PC-3 (cell line): Measurements from ENCODE around the gene UBTD1. TPM values are rescaled to one million over a fixed set of nuclear protein-coding genes. Genes with fewer than 3 reads are reported as not detected.

Experiments
- ATAC-seq: fragments of 200-7000 bp; cut with Tn5 transposase; 2 replicates; pipeline ENCODE4 v1.9.1; 2020; ENCODE audit warnings: mild to moderate bottlenecking, moderate library complexity
- BruUV-seq: library from RNA; stranded (reverse); fragments of 400-500 nt; replicated peaks from 2 replicates; lab custom pipeline; 2021; lab: Mats Ljungman, UMichigan
- CTCF ChIA-PET: fragments of 300-600 bp; sonication (Branson Sonifier 250); formaldehyde crosslinking; loops from one replicate; lab custom pipeline; 2022; ENCODE audit warnings: antibody characterized with exemption; lab: Charles Lee
- POLR2A ChIA-PET: fragments of 300-600 bp; sonication (Branson Sonifier 250); formaldehyde crosslinking; loops from one replicate; lab custom pipeline; 2022; ENCODE audit warnings: antibody characterized with exemption; ENCODE audit not compliant: unreplicated experiment; lab: Charles Lee
- DNase-seq: peaks from one replicate; pipeline ENCODE4 v3.0.0-alpha.2; 2015
- H2AFZ ChIP-seq: fragments of 300-600 bp; sonication (generic); 2 replicates; pipeline ENCODE4 v1.6.0; 2016; ENCODE audit warnings: antibody characterized with exemption, low read length
- H3F3A ChIP-seq: fragments of 300-600 bp; sonication (generic); one replicate; pipeline ENCODE4 v1.6.0; 2017; ENCODE audit warnings: antibody characterized with exemption, low read length, control low read depth, mild to moderate bottlenecking; ENCODE audit not compliant: unreplicated experiment
- H3K27ac ChIP-seq: fragments of 300-600 bp; sonication (generic); 2 replicates; pipeline ENCODE4 v1.5.1; 2016; ENCODE audit warnings: mild to moderate bottlenecking, low read length
- H3K27me3 ChIP-seq: fragments of 300-600 bp; sonication (generic); 2 replicates; pipeline ENCODE4 v1.6.1; 2016; ENCODE audit warnings: low read length, mixed read lengths
- H3K36me3 ChIP-seq: fragments of 300-600 bp; sonication (generic); 2 replicates; pipeline ENCODE4 v1.6.1; 2016; ENCODE audit warnings: low read depth, mixed run types, low read length, mixed read lengths
- H3K4me1 ChIP-seq: fragments of 300-600 bp; sonication (generic); 2 replicates; pipeline ENCODE4 v1.5.1; 2016; ENCODE audit warnings: low read length; ENCODE audit not compliant: insufficient read depth
- H3K4me2 ChIP-seq: fragments of 300-600 bp; sonication (generic); 2 replicates; pipeline ENCODE4 v1.6.0; 2016; ENCODE audit warnings: low read length
- H3K4me3 ChIP-seq: fragments of 300-600 bp; sonication (generic); 2 replicates; pipeline ENCODE4 v1.5.1; 2016; ENCODE audit warnings: mild to moderate bottlenecking, low read length, mixed read lengths
- H3K79me2 ChIP-seq: fragments of 300-600 bp; sonication (generic); 2 replicates; pipeline ENCODE4 v1.6.1; 2017; ENCODE audit warnings: low read length, mixed read lengths
- H3K9ac ChIP-seq: fragments of 300-600 bp; sonication (generic); 2 replicates; pipeline ENCODE4 v1.6.0; 2016; ENCODE audit warnings: mild to moderate bottlenecking, low read length
- H3K9me2 ChIP-seq: fragments of 300-600 bp; sonication (generic); replicated peaks from 2 replicates; pipeline ENCODE4 v1.6.1; 2016; ENCODE audit warnings: mixed run types, low read length, mixed read lengths
- H3K9me3 ChIP-seq: fragments of 300-600 bp; sonication (generic); 2 replicates; pipeline ENCODE4 v1.6.1; 2016; ENCODE audit warnings: low read length, mixed read lengths
- H4K20me1 ChIP-seq: fragments of 300-600 bp; sonication (generic); 2 replicates; pipeline ENCODE4 v1.6.1; 2016; ENCODE audit warnings: low read length, mixed read lengths
- CTCF ChIP-seq: fragments of 300-600 bp; sonication (generic); conservative IDR thresholded peaks from 2 replicates; pipeline ENCODE4 v1.5.1; 2017; ENCODE audit warnings: antibody characterized with exemption, low read depth, mild to moderate bottlenecking, low read length
- EZH2 ChIP-seq: fragments of 300-600 bp; sonication (generic); IDR thresholded peaks from one replicate; pipeline ENCODE4 v1.6.1; 2017; ENCODE audit warnings: antibody characterized with exemption, mild to moderate bottlenecking, low read length; ENCODE audit not compliant: unreplicated experiment
- EZH2phosphoT487 ChIP-seq: fragments of 300-600 bp; sonication (generic); IDR thresholded peaks from 2 replicates; pipeline ENCODE4 v1.6.1; 2018; ENCODE audit warnings: mild to moderate bottlenecking, antibody characterized with exemption, low read length, borderline replicate concordance
- intact Hi-C: fragments of 100-400 bp; cut with micrococcal nuclease; formaldehyde crosslinking; loops from 2 replicates; pipeline ENCODE4 v1.9.0; 2023
- total RNA-seq: library from RNA; depleted of rRNA; stranded (reverse); fragments of >200 nt; gene quantifications from 2 replicates; pipeline ENCODE4 v1.2.3, GENCODE V29; 2014; rRNA removed

Gene UBTD1
- total RNA-seq, 1 experiment from 2014 or later = 18.5 TPM

- TF ChIP-seq EZH2 (no peak), EZH2phosphoT487 (no peak), CTCF (no peak)
- intact Hi-C loops = loop anchor here (10.0 kb wide), 1 partner anchor 63 kb away; no protein-coding TSS in a partner anchor
- Histone ChIP-seq H2AFZ (no peak overlapping the region), H3F3A (no peaks in the 10 kb centered on the region), H3K36me3 (no peaks in the 10 kb centered on the region), H3K4me2 (no peak overlapping the region), H3K9ac (no peak overlapping the region), H3K79me2 (no peaks in the 10 kb centered on the region), H4K20me1 (no peaks in the 10 kb centered on the region), H3K9me3 (no peaks in the 10 kb centered on the region), H3K4me1 (no peaks in the 10 kb centered on the region), H3K4me3 (no peak overlapping the region), H3K27ac (no peak overlapping the region), H3K27me3 (no peaks in the 10 kb centered on the region), H3K9me2 (no peaks in the 10 kb centered on the region)
- ATAC-seq = no peak
- POLR2A ChIA-PET = no interaction called here
- CTCF ChIA-PET = interaction anchor here (0.7 kb wide), 1 partner anchor 47 kb away, joined by 10 read pairs; no protein-coding TSS in a partner anchor
- no TSS peak for BruUV-seq
- DNase-seq = no peak
These were observed 119.6 kb downstream of the UBTD1 start for GRCh38 chr10:97618285-97618684.

- Histone ChIP-seq H3K27me3 (no peaks in the 10 kb centered on the region), H4K20me1 (no peaks in the 10 kb centered on the region), H3K9me2 (no peaks in the 10 kb centered on the region), H3K9ac (no peak overlapping the region), H3K9me3 (no peaks in the 10 kb centered on the region), H3F3A (no peaks in the 10 kb centered on the region), H3K4me1 (no peaks in the 10 kb centered on the region), H3K4me3 (no peak overlapping the region), H3K27ac (no peak overlapping the region), H3K79me2 (no peaks in the 10 kb centered on the region), H2AFZ (no peak overlapping the region), H3K4me2 (no peak overlapping the region), H3K36me3 (no peaks in the 10 kb centered on the region)
- TF ChIP-seq CTCF (no peak), EZH2 (no peak), EZH2phosphoT487 (no peak)
- intact Hi-C loops = loop anchor here (10.0 kb wide), 1 partner anchor 64 kb away; no protein-coding TSS in a partner anchor
- ATAC-seq (no peak), DNase-seq (no peak)
- no TSS peak for BruUV-seq
- ChIA-PET POLR2A (no interaction called here), CTCF (no interaction called here)
These were observed 120.0 kb downstream of the UBTD1 start for GRCh38 chr10:97618733-97619132.

Other genes with a start within 250 kb of the UBTD1 start
- 8.5 and 9.8 TPM in 2 replicates for gene ARHGAP19, start 206.3 kb upstream of the UBTD1 start, total RNA-seq
- 4.1 and 4.4 TPM in 2 replicates for gene FRAT1, start 179.7 kb upstream of the UBTD1 start, total RNA-seq
- 19.2 and 26.7 TPM in 2 replicates for gene FRAT2, start 164.2 kb upstream of the UBTD1 start, total RNA-seq
- gene RRP12, start 97.6 kb upstream of the UBTD1 start, total RNA-seq = 34.4 and 44.2 TPM in 2 replicates
- gene PGAM1, start 72.7 kb upstream of the UBTD1 start, total RNA-seq = 591 and 661 TPM in 2 replicates
- gene EXOSC1, start 52.9 kb upstream of the UBTD1 start, total RNA-seq = 23.0 and 34.7 TPM in 2 replicates
- 35.1 and 47.1 TPM in 2 replicates for gene ZDHHC16, start 52.7 kb upstream of the UBTD1 start, total RNA-seq
- gene MMS19, start 502 bp upstream of the UBTD1 start, total RNA-seq = 65.5 and 78.2 TPM in 2 replicates
- 1.7 and 1.8 TPM in 2 replicates for gene ANKRD2, start 73.9 kb downstream of the UBTD1 start, total RNA-seq
- gene HOGA1, start 85.5 kb downstream of the UBTD1 start, total RNA-seq = 0.15 TPM in 1 of 2 replicates, not detected in the other
- gene C10orf62, start 90.8 kb downstream of the UBTD1 start, total RNA-seq = not detected in 2 replicates
- 6.5 and 12.9 TPM in 2 replicates for gene MORN4, start 134.6 kb downstream of the UBTD1 start, total RNA-seq
- 18.7 and 19.4 TPM in 2 replicates for gene PI4K2A, start 141.7 kb downstream of the UBTD1 start, total RNA-seq
- 40.7 and 44.5 TPM in 2 replicates for gene AVPI1, start 188.3 kb downstream of the UBTD1 start, total RNA-seq
- 17.6 and 25.5 TPM in 2 replicates for gene MARVELD1, start 214.8 kb downstream of the UBTD1 start, total RNA-seq
- 13.1 and 15.0 TPM in 2 replicates for gene ZFYVE27, start 238.2 kb downstream of the UBTD1 start, total RNA-seq